NOMO-1 treated with DMSO at 0.1 percent for 48 hours (cell line): ENCODE data around the gene DCAF8L1.
"Not testable (repeated sequence)": the region's sequence is repeated elsewhere in the genome, so short reads cannot be mapped to it uniquely, and the experiment has no call there.

Experiments used
- DNase-seq: peaks from one replicate; lab custom pipeline; 2025; ENCODE audit not compliant: unreplicated experiment; lab: John Stamatoyannopoulos, UW

DCAF8L1 gene

DNA sequence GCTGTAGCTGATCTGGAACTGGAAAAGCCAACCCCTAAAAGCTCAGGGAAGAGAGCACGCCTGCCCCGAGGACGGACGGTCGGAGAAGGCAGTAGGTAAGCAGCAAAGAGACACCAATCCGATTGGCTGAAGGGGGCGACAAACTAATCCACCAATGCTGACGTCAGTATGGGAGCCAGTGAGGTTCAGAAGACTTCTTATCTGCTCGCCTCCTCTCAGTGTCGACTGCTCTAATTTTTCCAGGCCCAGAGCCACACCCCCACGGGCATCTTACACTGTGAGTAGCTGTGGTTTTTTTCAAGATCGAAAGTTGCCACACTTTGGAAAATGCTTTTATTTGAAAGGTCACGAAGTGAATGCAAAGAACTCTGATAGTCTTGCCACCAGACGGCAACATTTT lies at the start of gene DCAF8L1:
Gene DCAF8L1 (minus strand): TSS at position 101 of the 400 bp plus-strand sequence. CDS start 115 bp downstream, outside the sequence.
- DNase-seq = no peak

DNA sequence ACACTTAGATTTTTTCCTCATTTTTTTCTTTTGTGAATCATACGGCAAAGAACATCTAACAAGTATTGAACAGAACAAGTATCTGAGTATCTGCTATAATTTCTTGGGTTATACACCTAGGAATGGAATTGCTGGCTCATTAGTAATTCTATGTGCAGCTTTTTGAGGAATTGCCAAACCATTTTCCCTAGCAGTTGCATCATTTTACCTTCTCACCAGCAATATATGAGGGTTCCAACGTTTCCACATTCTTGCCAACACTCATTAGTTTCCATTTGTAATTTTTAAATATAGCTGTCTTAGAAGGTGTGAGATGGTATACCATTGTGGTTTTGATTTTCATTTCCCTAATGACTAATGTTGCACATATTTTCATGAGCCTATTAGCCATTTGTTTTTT lies 41.1 kb upstream of the DCAF8L1 start:
- no peak for DNase-seq

DNA sequence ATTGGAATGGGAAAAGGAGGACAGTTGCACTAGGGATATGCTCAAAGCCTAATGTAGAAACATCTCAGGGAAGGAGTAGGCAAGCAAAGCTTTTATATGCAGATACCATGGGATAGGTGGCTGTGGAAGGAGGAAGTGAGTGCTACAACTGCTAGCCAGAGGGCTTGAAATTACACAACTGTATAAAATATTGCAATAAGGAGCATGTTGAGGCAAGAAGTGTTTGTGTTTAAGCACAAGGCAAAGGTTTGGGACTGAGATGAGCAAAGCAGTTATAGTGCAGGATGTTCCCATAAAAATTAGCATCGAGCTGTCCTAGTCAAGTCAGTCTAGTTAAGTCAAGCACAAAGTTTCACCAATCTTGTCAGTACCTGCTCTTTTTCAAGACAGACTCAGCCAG lies 35.6 kb upstream of the DCAF8L1 start:
- peak; percentile 48 for DNase-seq

DNA sequence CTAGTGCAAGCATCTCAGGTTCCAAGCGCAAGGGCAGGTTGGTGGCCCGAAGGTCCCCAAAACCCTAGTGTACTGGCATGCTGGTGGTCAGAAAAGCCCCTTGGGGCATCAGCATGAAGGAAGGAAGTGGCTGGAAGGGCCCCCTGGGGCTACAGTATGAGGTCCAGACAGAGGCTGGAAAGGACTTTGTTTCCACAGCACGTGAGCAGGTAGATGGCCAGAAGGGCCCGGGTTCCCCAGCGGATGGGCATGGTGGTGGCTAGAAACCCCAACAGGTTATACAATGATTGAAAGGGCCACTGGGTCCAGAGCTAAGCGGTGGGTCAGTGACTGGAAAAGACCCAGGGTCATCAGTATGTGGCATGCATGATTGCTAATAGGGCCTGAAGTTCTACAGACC lies 34.7 kb upstream of the DCAF8L1 start:
- no peak for DNase-seq

DNA sequence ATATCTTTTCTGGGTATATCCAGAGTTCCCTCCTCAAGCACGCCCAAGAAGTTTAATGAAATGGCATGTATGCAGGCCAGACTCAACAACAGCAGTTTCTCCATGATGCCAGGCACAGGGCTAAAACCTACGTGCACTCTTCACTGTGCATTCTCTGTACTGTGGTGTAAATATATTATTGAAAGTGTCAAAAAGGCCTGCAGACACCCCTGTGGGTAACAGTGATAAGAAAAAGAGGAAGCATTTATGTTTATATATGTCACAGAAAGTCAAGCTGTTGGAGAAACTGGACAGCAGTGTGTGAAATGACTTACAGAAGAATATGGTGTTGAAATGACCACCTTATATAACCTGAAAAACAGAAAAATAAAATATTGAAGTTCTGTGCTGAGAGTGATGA lies 29.6 kb upstream of the DCAF8L1 start:
- DNase-seq = peak; percentile 51

DNA sequence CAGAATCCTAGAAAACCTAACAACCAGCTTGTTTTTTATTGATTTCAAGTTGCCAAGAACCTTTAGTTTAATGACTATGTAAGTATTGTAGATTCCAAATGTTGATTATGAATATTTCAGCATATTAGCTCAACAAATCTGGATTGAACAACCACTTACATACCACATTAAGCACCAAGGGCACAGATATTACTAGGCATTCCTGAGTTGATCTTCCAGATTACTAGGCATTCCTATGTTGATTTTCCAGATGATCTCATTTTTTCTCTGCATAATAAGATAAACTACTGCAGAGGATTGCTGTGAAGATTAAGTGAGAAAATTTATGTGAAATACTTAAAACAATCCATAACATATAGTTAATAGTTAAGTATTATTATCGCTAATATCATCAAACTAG lies 17.4 kb upstream of the DCAF8L1 start:
- no peak for DNase-seq

DNA sequence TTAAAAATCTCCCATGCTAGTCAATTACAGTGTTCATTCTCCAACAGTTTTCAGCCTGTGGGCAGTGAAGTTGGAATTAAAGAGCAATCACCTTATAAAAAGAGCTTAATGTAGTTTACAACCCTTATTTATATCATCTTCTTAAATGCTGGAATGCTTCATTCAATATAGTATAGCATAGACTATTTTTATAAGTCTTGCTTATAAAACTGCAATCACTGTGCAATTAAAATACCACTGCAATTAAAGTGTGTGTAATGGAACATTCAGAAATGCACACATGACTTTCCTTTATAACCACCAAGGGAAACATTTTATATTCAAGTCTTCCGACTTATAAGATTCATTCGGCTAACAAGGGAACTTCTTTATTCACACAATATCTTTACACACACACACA lies 16.4 kb upstream of the DCAF8L1 start:
- DNase-seq = no peak

DNA sequence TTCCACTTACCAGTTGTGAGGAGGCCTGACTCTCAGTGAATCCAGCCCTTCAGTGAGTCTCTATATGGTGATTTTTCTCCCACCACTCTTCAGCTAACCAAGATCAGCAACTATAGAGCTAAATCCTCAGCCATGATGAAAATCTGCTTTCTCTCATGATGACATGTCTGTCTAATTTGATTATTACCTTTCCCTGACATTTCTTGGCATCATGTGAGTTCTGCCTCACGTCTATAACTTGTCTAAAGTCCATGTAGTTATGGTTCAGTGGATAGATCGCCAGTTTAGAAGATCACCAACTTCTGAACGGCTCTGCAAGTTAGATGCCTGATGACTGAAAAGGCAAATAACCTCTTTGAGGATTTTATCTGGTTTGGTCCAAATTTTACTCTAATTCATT lies 14.9 kb upstream of the DCAF8L1 start:
- DNase-seq = no peak

DNA sequence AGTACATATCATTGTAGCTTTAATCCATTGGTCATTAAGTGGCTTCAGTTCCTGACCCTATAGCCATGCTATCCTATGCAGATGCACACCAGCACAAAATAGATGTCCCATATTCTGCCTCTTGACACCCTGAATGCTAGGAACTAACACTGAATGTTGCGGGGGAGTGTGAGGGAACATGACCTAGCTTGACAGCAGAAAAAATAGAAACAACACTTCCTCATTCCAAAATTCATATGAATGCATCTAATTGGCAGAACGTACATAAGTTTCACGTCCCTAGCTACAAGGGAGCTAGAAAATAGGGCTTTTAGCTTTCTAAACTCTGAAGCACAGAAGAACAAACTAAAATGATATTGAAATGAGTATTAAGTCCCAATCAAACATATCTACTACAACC lies 14.4 kb upstream of the DCAF8L1 start:
- no peak for DNase-seq

DNA sequence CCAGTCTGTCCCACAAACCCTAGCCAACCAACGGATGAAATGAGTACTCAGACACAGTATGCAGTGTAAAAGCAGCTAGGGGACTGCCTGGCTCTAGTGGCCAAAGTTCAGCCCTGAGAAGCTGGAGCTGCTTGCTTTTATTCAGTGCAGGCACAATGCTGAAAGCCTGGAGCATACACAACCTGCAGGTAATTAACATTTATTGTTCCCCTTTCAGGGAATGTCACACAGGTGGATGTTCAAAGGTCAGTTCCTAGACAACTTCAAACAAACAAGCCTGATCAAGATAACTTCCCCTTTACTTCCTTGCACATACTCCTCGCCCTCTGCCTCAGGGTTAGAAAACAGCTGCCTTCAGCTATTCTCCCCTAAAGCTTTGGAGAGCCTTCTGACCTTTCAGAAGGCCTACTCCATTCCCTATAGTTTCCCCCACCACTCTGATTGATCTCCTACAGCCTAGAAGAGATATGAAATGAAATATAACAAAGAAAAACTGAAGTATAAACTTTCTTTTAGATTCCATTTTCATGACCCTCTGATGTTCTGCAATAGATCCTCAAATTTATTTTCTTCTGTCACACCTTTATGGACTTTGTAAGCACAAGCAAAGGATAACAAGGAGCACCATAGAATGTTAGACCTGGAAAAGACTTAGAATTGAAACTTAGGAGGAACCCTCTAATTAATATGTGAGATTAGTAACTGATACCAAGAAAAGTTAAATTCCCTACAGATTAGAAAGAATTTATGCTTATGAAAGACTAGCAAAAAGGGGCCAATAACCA lies 6.8 kb upstream of the DCAF8L1 start:
- no peak for DNase-seq

DNA sequence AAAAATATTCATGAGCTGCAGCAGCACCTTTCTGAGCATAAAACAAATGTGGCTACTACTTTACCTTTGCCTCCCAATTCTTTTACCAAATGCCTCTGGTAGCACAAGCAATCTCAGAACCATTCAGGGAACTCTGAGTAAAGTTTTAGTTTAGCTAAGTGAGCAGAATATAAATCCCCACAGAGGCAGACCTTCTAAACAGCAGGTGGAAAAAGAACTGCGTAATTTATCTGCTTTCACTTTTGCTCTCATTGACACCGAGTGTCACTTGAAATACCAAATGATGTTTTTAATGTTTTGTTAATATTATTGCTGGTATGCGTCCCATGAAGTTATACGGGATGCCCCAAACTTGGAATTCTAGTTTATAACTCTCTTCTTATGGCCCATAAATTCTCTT lies 4.3 kb downstream of the DCAF8L1 start:
- not testable (repeated sequence) for DNase-seq

DNA sequence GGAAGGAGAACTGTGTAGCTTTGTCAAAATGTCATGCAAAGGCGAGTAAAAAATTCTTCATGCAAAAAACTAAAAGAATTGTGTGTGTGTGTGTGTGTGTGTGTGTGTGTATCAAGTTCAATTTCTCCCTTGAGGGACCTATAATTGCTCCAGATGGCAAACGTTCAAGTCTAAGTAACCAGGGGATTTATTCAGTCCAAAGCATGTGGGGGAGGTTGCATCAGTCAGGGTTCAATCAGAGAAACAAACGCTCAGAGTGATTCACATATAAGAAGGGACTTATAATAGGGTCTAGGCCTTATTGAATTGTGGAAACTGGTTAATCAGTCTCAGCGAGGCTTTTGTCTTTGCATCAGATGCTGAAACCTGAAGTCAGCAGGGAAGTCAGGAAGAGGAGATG lies 5.0 kb downstream of the DCAF8L1 start:
- no peak for DNase-seq

DNA sequence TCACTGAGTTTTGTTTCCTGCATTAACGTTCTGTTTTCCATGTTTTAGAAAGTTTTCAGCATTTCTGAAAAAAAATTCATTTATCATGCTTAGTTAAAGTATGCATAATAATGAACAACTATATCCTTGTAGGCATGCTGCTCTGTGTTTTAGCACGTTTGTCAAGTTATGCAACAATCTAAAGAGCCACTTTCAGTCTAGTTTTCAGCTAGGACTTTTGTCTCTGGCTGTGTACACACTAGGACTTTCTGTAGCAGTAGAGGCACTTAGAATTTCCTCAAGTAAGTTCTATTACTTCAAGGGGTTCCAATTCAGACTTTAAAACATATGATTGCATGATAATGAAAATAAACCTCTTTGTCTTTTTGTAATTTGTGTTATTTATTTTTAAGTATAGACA lies 12.4 kb downstream of the DCAF8L1 start:
- no peak for DNase-seq

DNA sequence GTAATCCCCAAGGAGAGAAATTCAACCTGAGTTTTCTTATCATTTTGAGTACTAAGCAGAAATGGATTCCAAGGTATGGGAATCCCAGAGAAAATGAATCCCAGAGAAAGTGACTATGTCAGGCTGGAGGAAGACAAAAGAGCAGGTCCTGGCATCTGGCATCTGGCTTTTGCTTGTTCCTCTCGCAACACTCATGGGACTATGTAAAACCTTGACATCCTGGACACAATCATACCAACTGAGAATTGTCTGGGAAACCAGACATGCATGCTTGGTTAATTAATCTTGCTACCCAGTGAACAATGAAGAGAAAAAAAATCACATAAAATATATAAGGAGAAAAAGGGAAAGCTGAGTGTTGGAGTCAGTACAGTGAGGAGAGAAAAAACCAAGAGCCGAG lies 12.9 kb downstream of the DCAF8L1 start:
- DNase-seq = no peak

DNA sequence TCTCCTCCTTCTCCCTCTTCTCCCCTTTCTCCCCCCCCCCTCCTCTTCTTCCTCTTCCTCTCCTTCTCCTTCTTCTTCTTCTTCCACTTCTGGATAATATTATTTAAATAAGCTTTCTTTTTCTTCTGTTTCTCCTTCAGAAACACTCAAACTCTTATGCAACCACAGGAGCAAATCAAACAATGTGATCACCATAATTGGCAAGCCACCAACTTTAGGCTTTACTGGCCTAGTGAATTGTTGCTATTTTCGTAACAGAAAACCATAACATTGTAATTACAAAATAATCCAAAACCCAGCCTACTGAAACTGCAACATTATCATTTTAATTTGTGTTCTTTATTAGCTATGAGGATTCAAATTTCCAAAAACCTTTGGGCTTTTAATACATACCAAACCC lies 14.3 kb downstream of the DCAF8L1 start:
- no peak for DNase-seq

DNA sequence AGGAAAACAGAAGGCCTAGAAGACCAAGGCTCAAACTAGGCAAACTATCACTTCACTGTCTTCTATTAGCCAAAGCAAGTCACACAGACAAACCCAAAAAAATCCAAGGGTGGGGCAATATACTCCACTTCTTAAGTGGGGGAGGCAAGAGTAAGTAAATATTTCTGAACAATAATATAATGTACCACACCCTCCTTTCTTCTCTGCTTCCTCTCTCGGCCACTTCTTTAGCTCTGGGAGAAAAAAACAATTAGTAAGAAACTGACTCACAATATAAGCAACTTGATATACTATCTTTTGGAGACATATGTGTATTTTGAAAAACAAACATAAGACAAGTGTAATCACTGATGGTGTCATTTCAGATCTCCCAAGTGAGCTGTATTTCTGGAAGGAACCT lies 14.8 kb downstream of the DCAF8L1 start:
- no peak for DNase-seq

DNA sequence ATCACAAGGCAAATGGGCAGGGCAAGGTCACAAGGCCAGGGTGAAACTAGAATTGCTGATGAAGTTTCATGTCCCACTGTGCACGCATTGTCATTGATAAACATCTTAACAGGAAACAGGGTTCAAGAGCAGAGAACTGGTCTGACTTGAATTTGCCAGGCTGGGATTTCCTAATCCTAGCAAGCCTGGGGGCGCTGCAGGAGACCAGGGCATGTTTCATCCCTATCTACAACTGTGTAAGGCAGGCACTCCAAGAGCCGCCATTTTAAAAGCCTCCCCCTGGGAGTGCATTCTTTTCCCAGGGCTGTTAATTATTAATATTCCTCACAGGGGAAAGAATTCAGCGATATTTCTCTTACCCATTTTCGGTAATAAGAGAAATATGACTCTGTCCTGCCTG lies 15.9 kb downstream of the DCAF8L1 start:
- DNase-seq = not testable (repeated sequence)

DNA sequence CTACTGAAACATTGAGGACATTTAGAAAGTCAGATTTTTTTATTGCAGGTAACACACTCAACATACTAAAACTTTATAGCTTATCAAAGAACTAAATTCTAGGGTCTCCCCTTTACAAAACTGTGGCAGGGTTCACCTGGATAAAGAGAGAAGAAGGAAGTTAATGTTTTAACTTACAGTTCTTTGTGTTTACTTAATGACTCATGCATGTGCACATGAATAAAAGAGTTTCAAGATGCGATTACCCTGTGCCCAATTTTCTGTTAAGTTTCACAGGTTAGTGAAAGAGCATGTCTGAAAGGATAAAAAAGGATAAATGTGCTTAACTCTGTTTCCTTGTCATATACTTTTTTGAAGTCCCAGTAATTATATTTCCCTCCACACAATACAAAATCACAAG lies 16.8 kb downstream of the DCAF8L1 start:
- DNase-seq = no peak

DNA sequence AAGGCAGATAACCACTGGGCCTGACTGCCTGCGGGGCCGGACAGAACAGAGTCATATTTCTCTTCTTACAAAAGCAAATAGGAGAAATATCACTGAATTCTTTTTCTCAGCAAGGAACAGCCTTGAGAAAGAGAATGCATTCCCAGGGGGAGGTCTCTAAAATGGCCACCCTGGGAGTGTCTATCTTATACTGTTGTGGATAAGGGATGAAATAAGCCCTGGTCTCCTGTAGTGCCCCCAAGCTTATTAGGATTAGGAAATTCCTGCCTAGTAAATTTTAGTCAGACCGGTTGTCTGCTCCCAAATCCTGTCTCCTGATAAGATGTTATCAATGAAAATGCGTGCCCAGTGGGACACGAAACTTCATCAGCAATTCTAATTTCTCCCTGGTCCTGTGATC lies 20.8 kb downstream of the DCAF8L1 start:
- not testable (repeated sequence) for DNase-seq

DNA sequence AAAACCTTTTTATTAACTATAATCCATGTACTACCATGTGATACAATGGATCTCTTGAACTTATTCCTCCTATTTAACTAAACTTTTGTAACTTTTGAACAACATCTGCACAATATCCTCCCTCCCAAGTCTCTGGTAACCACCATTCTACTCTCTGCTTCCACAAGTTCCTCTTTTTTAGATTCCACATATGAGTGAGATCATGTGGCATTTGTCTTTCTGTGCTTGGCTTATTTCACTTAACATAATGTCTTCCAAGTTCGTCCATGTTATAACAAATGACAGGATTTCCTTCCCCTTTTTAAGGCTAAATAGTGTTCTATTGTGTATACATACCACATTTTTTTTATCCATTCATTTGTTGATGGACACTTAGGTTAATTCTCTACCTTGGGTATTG lies 28.1 kb downstream of the DCAF8L1 start:
- DNase-seq = peak; percentile 36

DNA sequence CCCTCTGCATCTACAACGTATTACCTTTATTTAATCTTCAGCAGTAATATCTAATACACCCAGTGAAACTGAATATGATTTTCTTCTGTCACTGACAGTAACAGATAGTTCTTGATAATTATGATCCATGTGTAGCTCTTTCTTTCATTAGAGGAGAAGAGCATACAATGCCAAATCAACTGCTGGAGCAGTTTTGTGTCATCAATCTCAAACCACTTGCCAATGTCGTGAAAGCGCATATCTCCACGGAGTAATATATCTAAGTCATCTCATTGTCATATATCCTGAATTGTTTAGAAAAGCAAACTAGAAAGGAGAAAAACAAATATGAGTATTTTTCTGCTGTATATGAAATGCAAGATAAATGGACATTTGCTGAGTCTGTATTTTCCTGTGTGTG lies 47.9 kb downstream of the DCAF8L1 start:
- DNase-seq = no peak
